ENCODE measurements around the gene FAM222A.

GRCh38 chr12:109698820-109699219, 14.8 kb upstream of the FAM222A start:
- TF ChIP-seq CTCF (IDR thresholded peaks at IDR 0.05) (no peak), POLR2AphosphoS5 (IDR thresholded peaks at IDR 0.05) (no peak), EP300 (IDR thresholded peaks at IDR 0.05) (no peak), POLR2A (IDR thresholded peaks at IDR 0.05) (no peak)
